Dermis blood vessel endothelial cell (primary cell): ENCODE data around the gene ACTG1. TPM values are rescaled to one million over a fixed set of nuclear protein-coding genes. Genes with fewer than 3 reads are reported as not detected.

Source experiments
- DNase-seq: peaks from one replicate; pipeline ENCODE4 v3.0.0; 2010
- total RNA-seq: library from RNA; depleted of rRNA; stranded (reverse); fragments of >200 nt; gene quantifications from 2 replicates; pipeline ENCODE4 v1.2.3, GENCODE V29; 2014

ACTG1 gene
- total RNA-seq, 1 donor from 2014 or later, result 7,288 TPM

GRCh38 chr17:81492202-81492601 lies 20.4 kb downstream of the ACTG1 start:
- DNase-seq, result no peak

GRCh38 chr17:81491761-81492160 lies 20.8 kb downstream of the ACTG1 start:
- no peak for DNase-seq

- no peak for DNase-seq
Observed at GRCh38 chr17:81491181-81491581, 21.4 kb downstream of the ACTG1 start.

- DNase-seq, result no peak
Observed at GRCh38 chr17:81489998-81490992, 22.3 kb downstream of the ACTG1 start.

GRCh38 chr17:81489012-81489997 lies 23.3 kb downstream of the ACTG1 start:
- no peak for DNase-seq

- no peak for DNase-seq
Observed at GRCh38 chr17:81488276-81488860, 24.2 kb downstream of the ACTG1 start.

GRCh38 chr17:81487487-81488275 lies 24.9 kb downstream of the ACTG1 start:
- DNase-seq, result peak; percentile 83

GRCh38 chr17:81487089-81487486 lies 25.5 kb downstream of the ACTG1 start:
- no peak for DNase-seq

- DNase-seq, result peak; percentile 92
Observed at GRCh38 chr17:81486199-81486810, 26.3 kb downstream of the ACTG1 start.

- DNase-seq, result peak; percentile 88
Observed at GRCh38 chr17:81484195-81484979, 28.2 kb downstream of the ACTG1 start.

GRCh38 chr17:81483862-81484194 lies 28.8 kb downstream of the ACTG1 start:
- DNase-seq, result no peak

GRCh38 chr17:81483085-81483861 lies 29.3 kb downstream of the ACTG1 start:
- DNase-seq, result peak; percentile 86

GRCh38 chr17:81482673-81483072 lies 29.9 kb downstream of the ACTG1 start:
- peak; percentile 19 for DNase-seq

- DNase-seq, result no peak
Observed at GRCh38 chr17:81481815-81482505, 30.6 kb downstream of the ACTG1 start.

- DNase-seq, result peak; percentile 79
Observed at GRCh38 chr17:81481073-81481799, 31.4 kb downstream of the ACTG1 start.

- peak; percentile 30 for DNase-seq
Observed at GRCh38 chr17:81480140-81481072, 32.2 kb downstream of the ACTG1 start.
